SHP77 (cell line): ENCODE measurements around the gene ZFTA.

Experiments used
- DNase-seq, 2 experiments: peaks; one replicate each; lab custom pipeline; 2025; lab: John Stamatoyannopoulos, UW

The ZFTA gene

DNA sequence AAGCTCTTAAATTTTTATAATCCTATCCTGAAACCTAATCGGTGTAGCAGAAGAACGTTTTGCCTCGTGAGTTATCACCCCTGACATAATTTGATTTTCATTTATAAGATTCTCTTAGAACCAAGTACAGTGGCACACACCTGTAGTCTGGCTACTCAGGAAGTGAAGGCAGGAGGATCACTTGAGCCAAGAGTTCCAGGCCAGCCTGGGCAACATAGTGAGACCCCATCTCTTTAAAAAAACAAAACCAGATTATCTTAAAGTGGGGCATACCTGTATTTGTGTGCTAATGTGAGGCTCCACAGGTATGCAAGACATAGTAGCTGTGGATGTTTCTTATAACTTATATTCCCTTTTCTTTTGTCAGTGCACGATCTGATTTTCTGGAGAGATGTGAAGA, 19.0 kb downstream of the ZFTA start:
- DNase-seq: no peak

DNA sequence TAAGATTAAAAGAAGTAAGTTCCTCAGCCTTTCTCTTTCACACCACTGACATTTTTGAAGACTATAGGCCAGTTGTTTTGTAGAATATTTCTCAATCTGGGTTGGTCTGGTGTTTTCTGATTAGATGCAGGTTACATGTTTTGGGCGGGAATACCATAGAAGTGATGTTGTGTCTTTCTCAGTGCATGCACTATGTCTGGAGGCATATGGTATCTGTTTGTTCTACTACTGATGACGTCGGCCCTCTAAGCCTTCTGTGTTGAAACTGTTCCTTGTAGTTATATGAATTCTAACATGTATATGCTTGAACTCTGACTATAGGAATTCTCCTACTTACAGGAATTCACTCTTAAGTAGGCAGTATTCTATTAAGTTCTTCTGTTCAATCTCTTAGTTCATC, 21.6 kb downstream of the ZFTA start:
- no peak for DNase-seq

DNA sequence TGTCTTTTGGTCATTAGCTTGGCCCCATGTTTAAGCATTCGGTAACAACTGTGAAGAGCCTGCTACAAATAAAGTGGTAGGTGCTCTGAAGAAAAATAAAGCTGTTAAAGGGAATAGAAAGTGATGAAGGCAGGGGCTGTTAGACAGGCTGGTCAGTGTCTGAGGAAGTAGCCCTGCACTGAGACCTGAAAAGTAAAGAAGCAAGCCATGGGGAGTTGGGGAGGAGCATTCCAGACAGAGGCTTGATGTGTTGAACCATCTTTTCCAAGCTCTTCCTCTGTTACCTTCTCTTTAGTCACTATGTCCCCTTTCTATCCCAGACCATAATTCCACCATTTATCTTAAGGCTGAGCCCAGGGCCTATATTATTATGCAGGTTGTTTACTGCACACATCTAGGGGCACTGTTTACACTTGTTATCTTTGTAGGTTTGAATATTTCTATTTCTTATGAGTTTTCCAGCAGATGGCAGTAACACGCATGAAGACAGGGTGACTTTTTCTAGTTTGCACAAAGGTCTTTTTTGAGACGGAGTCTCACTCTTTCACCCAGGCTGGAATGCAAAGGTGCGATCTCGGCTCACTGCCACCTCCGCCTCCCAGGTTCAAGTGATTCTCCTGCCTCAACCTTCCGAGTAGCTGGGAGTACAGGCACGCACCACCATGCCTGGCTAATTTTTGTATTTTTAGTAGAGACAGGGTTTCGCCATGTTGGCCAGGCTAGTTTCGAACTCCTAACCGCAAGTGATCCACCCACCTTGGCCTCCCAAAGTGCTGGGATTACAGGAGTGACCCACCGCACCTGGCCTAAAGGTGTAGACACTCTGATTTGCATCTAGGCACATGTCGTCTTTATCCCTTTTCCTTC, 23.0 kb downstream of the ZFTA start:
- DNase-seq: no peak

DNA sequence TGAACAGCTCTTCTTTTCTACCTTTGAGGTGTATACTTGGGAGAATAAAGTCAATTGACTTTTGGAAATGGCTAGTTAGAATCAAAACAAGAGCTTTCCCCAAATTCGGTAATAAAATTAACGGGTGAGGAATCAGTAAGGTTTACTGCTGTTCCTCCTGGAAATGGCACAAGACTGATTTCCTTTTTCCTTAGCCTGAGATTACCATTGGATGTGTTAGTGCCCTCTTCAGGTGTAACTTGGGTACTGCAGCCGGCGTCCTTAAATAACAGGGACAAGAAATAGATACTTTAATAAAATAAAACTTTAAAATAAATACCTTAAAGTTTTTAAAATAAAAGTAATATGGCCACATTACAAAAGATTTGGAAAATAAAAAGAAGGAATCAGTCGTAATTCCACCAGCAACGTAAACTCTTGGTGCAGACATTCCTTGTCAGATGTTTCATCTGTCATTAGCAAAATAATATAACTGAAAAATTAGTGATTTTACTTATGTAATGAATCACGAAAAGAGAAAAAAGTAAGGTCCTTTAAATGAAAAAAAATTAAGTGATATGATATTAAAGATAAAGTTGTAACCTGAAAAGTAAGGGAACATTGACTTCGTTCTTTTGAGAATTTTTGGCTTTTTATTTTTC, 29.7 kb downstream of the ZFTA start:
- peak; percentile 27 to 32 for DNase-seq

DNA sequence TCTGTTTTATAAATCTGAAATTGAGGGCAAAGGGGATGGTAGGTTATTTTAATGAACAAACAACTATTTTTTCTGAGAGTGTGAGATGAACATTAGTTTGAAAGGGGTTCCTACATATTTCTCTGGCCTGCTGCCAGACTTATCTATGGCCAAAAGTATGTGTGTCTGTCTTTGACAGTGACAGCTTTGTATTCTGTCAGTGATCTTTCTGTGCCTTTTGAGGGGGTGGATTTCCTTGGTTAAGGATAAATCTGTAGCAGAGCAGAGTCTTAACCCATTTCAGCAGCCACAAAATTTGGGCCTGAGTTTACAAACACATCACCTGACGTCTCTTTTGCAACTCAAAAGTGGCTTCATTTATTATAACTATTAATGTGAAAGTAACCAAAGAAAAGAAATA, 30.9 kb downstream of the ZFTA start:
- DNase-seq: no peak

DNA sequence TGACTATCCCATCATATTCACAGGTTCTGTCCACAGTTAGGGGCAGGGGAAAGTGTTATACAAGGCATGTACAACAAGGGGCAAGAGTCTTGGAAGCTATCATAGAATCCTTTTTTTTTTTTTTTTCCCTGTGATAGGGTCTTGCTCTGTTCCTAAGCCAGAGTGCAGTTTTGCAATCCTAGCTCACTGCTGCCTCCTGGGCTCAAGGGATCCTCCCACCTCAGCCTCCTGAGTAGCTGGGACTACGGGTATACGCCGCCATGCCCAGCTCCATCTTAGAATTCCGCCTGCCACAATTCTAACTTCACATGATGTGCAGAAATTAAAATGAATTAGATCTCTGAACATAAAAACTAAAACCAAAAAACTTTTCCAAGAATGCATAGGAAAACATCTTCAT, 31.7 kb downstream of the ZFTA start:
- no peak for DNase-seq

DNA sequence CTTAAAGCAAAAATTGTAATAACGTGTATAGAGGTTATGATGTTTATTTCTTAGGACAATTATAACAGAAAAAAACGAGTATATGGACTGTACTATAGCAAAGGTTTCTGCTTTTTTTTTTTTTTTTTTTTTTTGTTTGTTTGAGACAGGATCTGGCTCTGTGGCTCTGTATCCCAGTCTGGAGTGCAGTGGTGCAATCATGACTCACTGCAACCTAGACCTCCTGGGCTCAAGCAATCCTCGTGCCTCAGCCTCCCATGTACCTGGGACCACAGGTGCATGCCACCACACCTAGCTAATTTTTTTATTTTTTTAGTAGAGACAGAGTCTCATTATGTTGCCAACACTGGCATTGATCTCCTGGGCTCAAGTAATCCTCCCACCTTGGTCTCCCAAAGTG, 39.2 kb downstream of the ZFTA start:
- no peak for DNase-seq

DNA sequence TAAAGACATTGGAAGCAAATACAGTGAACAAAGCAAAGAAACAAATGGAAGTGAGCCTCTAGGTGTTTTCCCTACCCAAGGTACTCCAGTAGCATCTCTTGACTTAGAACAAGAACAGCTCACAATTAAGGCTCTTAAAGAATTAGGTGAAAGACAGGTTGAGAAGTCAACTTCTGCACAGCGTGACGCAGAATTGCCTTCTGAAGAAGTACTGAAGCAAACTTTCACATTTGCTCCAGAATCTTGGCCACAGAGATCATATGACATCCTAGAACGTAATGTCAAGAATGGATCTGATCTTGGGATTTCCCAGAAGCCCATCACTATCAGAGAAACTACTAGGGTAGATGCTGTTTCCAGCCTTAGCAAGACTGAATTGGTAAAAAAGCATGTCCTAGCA, 48.0 kb downstream of the ZFTA start:
- DNase-seq: no peak

DNA sequence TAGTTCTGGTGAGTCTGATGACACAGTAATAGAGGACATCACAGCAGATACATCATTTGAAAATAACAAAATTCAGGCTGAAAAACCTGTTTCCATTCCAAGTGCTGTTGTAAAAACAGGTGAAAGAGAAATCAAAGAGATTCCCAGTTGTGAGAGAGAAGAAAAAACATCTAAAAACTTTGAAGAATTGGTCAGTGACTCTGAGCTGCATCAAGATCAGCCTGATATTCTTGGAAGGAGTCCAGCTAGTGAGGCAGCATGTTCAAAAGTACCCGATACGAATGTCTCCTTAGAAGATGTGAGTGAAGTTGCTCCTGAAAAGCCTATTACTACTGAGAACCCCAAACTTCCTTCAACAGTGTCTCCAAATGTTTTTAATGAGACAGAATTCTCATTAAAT, 48.6 kb downstream of the ZFTA start:
- DNase-seq: no peak

DNA sequence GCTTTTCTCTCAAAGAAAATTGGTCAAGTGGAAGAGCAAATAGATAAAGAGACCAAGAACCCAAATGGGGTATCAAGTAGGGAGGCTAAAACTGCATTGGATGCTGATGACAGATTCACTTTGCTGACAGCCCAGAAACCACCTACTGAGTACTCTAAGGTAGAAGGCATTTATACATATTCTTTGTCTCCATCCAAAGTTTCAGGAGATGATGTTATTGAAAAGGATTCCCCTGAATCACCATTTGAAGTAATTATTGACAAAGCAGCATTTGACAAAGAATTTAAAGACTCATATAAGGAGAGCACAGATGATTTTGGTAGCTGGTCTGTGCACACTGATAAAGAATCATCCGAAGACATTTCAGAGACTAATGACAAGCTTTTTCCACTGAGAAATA, 49.6 kb downstream of the ZFTA start:
- DNase-seq: no peak
